A549 (cell line): Measurements from ENCODE around the gene NKX3-2. TPM values are rescaled to one million over a fixed set of nuclear protein-coding genes. Genes with fewer than 3 reads are reported as not detected.
A peak's percentile ranks its signal among the peaks of the same experiment; 100 is the strongest.

ENCODE experiments used
- ATAC-seq, 2 experiments: fragments of 200-7000 bp in 1 of 2; fragments of >200 bp in 1 of 2; cut with Nextera tagmentation in 1 of 2; cut with Tn5 transposase in 1 of 2; 3 replicates each; pipeline versions ENCODE4 v1.8.0 to v1.9.1; 2018 to 2020; ENCODE audit warnings: mild to moderate bottlenecking in 1 of 2, moderate library complexity in 1 of 2
- CTCF ChIA-PET: fragments of 300-600 bp; sonication (Branson Sonifier 250); formaldehyde crosslinking; extraction: SDS; loops from one replicate; lab custom pipeline; 2021; ENCODE audit warnings: antibody characterized with exemption, inconsistent platforms; lab: Yijun Ruan, JAX
- POLR2A ChIA-PET: fragments of 350-600 bp; formaldehyde crosslinking; extraction: SDS; loops from one replicate; lab custom pipeline; 2021; ENCODE audit warnings: antibody characterized with exemption, inconsistent platforms; lab: Yijun Ruan, JAX
- DNase-seq, 2 experiments: peaks; one replicate each; pipeline versions ENCODE4 v3.0.0 to v3.0.0-alpha.2; 2011 to 2016; ENCODE audit warnings: low read depth in 1 of 2, low spot score in 1 of 2
- FAIRE-seq: peaks from 2 replicates; lab custom pipeline; 2011; peaks lifted over from hg19 to GRCh38; lab: Jason Lieb, UNC
- H3K27ac ChIP-seq, 2 experiments: fragments of >200 bp; sonication (Bioruptor Twin); formaldehyde crosslinking; 3 replicates each; pipeline ENCODE4 v1.5.1; 2016 to 2017
- H3K4me1 ChIP-seq: fragments of >200 bp; sonication (Bioruptor Twin); formaldehyde crosslinking; 3 replicates; pipeline ENCODE4 v1.6.1; 2016
- H3K4me2 ChIP-seq: fragments of >200 bp; sonication (Bioruptor Twin); formaldehyde crosslinking; 3 replicates; pipeline ENCODE4 v1.6.1; 2016
- H3K4me3 ChIP-seq: fragments of >200 bp; sonication (Bioruptor Twin); formaldehyde crosslinking; 3 replicates; pipeline ENCODE4 v1.5.1; 2016
- H3K9me3 ChIP-seq: fragments of >200 bp; sonication (Bioruptor Twin); formaldehyde crosslinking; 3 replicates; pipeline ENCODE4 v1.6.1; 2016
- CBX8 ChIP-seq: fragments of 200-600 bp; sonication (generic); IDR thresholded peaks from 2 replicates; pipeline ENCODE4 v1.6.1; 2016
- CHD2 ChIP-seq: fragments of 150-350 bp; IDR thresholded peaks from 2 replicates; pipeline ENCODE4 v1.6.1; 2014; ENCODE audit warnings: low read length; ENCODE audit not compliant: partially characterized antibody
- CHD4 ChIP-seq: fragments of 200-600 bp; sonication (generic); IDR thresholded peaks from 2 replicates; pipeline ENCODE4 v1.6.1; 2016; ENCODE audit warnings: antibody characterized with exemption, mild to moderate bottlenecking, borderline replicate concordance
- EHMT2 ChIP-seq: fragments of 200-600 bp; sonication (generic); IDR thresholded peaks from 2 replicates; pipeline ENCODE4 v1.6.1; 2016; ENCODE audit warnings: antibody characterized with exemption, low read depth, mild to moderate bottlenecking, moderate library complexity
- FOSB ChIP-seq: fragments of 250-450 bp; sonication (Bioruptor Pico); IDR thresholded peaks from 2 replicates; pipeline ENCODE4 v1.5.0; 2020; ENCODE audit warnings: mild to moderate bottlenecking, moderate library complexity
- FOXS1 ChIP-seq: fragments of 250-450 bp; sonication (Bioruptor Pico); IDR thresholded peaks from 2 replicates; pipeline ENCODE4 v1.5.0; 2020; ENCODE audit warnings: mild to moderate bottlenecking, moderate library complexity
- HDAC2 ChIP-seq: fragments of 200-600 bp; sonication (generic); IDR thresholded peaks from 2 replicates; pipeline ENCODE4 v1.6.1; 2016
- HES2 ChIP-seq: fragments of >200 bp; sonication (Bioruptor Twin); formaldehyde crosslinking; IDR thresholded peaks from 2 replicates; pipeline ENCODE4 v1.6.1; 2016
- HEYL ChIP-seq: fragments of 250-450 bp; sonication (Bioruptor Pico); IDR thresholded peaks from 2 replicates; pipeline ENCODE4 v1.8.0; 2021; ENCODE audit warnings: mild to moderate bottlenecking, moderate library complexity
- JUN ChIP-seq, 2 experiments: fragments of >200 bp; sonication (Bioruptor Twin); formaldehyde crosslinking; IDR thresholded peaks; 2 replicates in 1 of 2; 3 replicates in 1 of 2; pipeline ENCODE4 v1.6.1; 2016 to 2017
- MAFK ChIP-seq: fragments of 450-650 bp; IDR thresholded peaks from 2 replicates; pipeline ENCODE4 v1.6.1; 2014; ENCODE audit not compliant: partially characterized antibody
- MYC ChIP-seq: IDR thresholded peaks from 2 replicates; pipeline ENCODE4 v1.6.1; 2012; ENCODE audit warnings: mild to moderate bottlenecking, inconsistent platforms, low read length, improper control_type of control experiment, borderline replicate concordance
- POLR2A ChIP-seq: IDR thresholded peaks from 2 replicates; pipeline ENCODE4 v1.6.1; 2012; ENCODE audit warnings: mild to moderate bottlenecking, low read length
- RARB ChIP-seq: fragments of 250-450 bp; sonication (Bioruptor Pico); IDR thresholded peaks from 2 replicates; pipeline ENCODE4 v1.8.0; 2021; ENCODE audit warnings: mild to moderate bottlenecking, moderate library complexity
- RFX5 ChIP-seq: fragments of 450-650 bp; IDR thresholded peaks from 2 replicates; pipeline ENCODE4 v1.7.1; 2014; ENCODE audit warnings: antibody characterized with exemption, mild to moderate bottlenecking, moderate library complexity
- RNF2 ChIP-seq: fragments of 200-600 bp; sonication (generic); IDR thresholded peaks from 2 replicates; pipeline ENCODE4 v1.6.1; 2016; ENCODE audit warnings: low read depth, mild to moderate bottlenecking, antibody characterized with exemption, moderate library complexity, borderline replicate concordance
- SMC3 ChIP-seq: fragments of >200 bp; sonication (Bioruptor Twin); formaldehyde crosslinking; IDR thresholded peaks from 3 replicates; pipeline ENCODE4 v1.6.1; 2018; ENCODE audit warnings: inconsistent platforms
- SREBF2 ChIP-seq: fragments of 450-650 bp; IDR thresholded peaks from 2 replicates; pipeline ENCODE4 v1.6.1; 2014; ENCODE audit warnings: mild to moderate bottlenecking, moderate library complexity
- USF2 ChIP-seq: fragments of 450-650 bp; IDR thresholded peaks from 2 replicates; pipeline ENCODE4 v1.6.1; 2014; ENCODE audit warnings: antibody characterized with exemption
- ZC3H11A ChIP-seq: fragments of 450-650 bp; IDR thresholded peaks from 2 replicates; pipeline ENCODE4 v1.6.1; 2014; ENCODE audit warnings: antibody characterized with exemption, mild to moderate bottlenecking
- WGBS: methylation state at CpG from one replicate; pipeline ENCODE4 v1.1.6; 2017; ENCODE audit errors: missing lambda C conversion rate; 5-methylcytosine and 5-hydroxymethylcytosine counted together
- polyA plus RNA-seq, 4 experiments: library from polyadenylated mRNA; depleted of rRNA in 3 of 4; stranded (reverse); fragments of >200 nt; fragmentation: RNase III in 1 of 4; extraction: RNeasy Plus Mini Kit Qiagen cat#74134 plus additional on column Dnase treatment in 1 of 4; gene quantifications; 2 replicates in 3 of 4; 3 replicates in 1 of 4; pipeline ENCODE4 v1.2.3, GENCODE V29; 2011 to 2017
- TF ChIP-seq, protein P1 (sequence below): IDR thresholded peaks from 2 replicates; pipeline ENCODE4 v1.6.1; 2012
- TF ChIP-seq, protein P2 (sequence below): IDR thresholded peaks from 2 replicates; pipeline ENCODE4 v1.6.1; 2012
- TF ChIP-seq, protein P3 (sequence below): fragments of 250-450 bp; sonication (Bioruptor Pico); IDR thresholded peaks from 2 replicates; pipeline ENCODE4 v1.5.0; 2020; ENCODE audit warnings: low read depth, mild to moderate bottlenecking, moderate library complexity
- TF ChIP-seq, protein P4 (sequence below): fragments of >200 bp; sonication (Bioruptor Twin); formaldehyde crosslinking; IDR thresholded peaks from 3 replicates; pipeline ENCODE4 v1.6.1; 2016
- TF ChIP-seq, protein P5 (sequence below): IDR thresholded peaks from 2 replicates; pipeline ENCODE4 v1.6.1; 2012; ENCODE audit warnings: low read depth, borderline replicate concordance

Gene NKX3-2
- polyA plus RNA-seq, 2 of the 4 experiments (the other 2 are of a cell fraction) = 0.06 to 0.44 TPM

GRCh38 chr4:13548059-13548983, 4.0 kb upstream of the NKX3-2 start:
- 21% methylated on average over 21 of the region's 35 CpGs for WGBS
- ATAC-seq (no peak; a peak in 2 of 6 replicates), FAIRE-seq (no peak), DNase-seq (no peak)
- peak overlapping the region; percentile 94 for H3K4me2 ChIP-seq
- ChIA-PET POLR2A (no interaction called here), CTCF (interaction anchor here (1.7 to 2.3 kb wide), 3 partner anchors 18 to 703 kb away, joined by 5 to 9 read pairs (median 7); no protein-coding TSS in a partner anchor)
- peak overlapping the region; percentile 61 for H3K4me3 ChIP-seq
- peak overlapping the region in 1 of 2 experiments; percentile 16; a peak in 1 of 6 replicates for H3K27ac ChIP-seq
- TF ChIP-seq HDAC2 (0 out of 2 replicates have a peak, but pooled peaks have one; percentile 48), HES2 (no peak)
- H3K9me3 ChIP-seq = 0 out of 3 replicates have a peak, but pooled peaks cover 2% of the 10 kb centered on the region
- no peaks in the 10 kb centered on the region; the same call in 2 of the 3 replicates for H3K4me1 ChIP-seq

- ATAC-seq = no peak
- POLR2A ChIA-PET = no interaction called here
- peak overlapping the region in 1 of 2 experiments; percentile 65; a peak in 3 of 6 replicates for H3K27ac ChIP-seq
- DNase-seq = no peak
- FAIRE-seq = no peak
- peak overlapping the region; percentile 44 for H3K4me3 ChIP-seq
- CTCF ChIA-PET = interaction anchor here (1.7 to 2.3 kb wide), 3 partner anchors 17 to 702 kb away, joined by 5 to 9 read pairs (median 7); no protein-coding TSS in a partner anchor
- 0 out of 3 replicates have a peak, but pooled peaks cover 2% of the 10 kb centered on the region for H3K9me3 ChIP-seq
- no peaks in the 10 kb centered on the region; the same call in 2 of the 3 replicates for H3K4me1 ChIP-seq
- TF ChIP-seq, protein P1, sequence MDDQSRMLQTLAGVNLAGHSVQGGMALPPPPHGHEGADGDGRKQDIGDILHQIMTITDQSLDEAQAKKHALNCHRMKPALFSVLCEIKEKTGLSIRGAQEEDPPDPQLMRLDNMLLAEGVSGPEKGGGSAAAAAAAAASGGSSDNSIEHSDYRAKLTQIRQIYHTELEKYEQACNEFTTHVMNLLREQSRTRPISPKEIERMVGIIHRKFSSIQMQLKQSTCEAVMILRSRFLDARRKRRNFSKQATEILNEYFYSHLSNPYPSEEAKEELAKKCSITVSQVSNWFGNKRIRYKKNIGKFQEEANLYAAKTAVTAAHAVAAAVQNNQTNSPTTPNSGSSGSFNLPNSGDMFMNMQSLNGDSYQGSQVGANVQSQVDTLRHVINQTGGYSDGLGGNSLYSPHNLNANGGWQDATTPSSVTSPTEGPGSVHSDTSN = no peak
- TF ChIP-seq MYC (no peak), RARB (no peak), CHD2 (no peak), CBX8 (no peak), SMC3 (no peak)
- TF ChIP-seq, protein P2, sequence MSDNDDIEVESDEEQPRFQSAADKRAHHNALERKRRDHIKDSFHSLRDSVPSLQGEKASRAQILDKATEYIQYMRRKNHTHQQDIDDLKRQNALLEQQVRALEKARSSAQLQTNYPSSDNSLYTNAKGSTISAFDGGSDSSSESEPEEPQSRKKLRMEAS = no peak
- peak overlapping the region; percentile 70 for H3K4me2 ChIP-seq
- 24% methylated on average over 16 of the region's 56 CpGs for WGBS
Measured at GRCh38 chr4:13547485-13548041, 3.3 kb upstream of the NKX3-2 start.

DNA sequence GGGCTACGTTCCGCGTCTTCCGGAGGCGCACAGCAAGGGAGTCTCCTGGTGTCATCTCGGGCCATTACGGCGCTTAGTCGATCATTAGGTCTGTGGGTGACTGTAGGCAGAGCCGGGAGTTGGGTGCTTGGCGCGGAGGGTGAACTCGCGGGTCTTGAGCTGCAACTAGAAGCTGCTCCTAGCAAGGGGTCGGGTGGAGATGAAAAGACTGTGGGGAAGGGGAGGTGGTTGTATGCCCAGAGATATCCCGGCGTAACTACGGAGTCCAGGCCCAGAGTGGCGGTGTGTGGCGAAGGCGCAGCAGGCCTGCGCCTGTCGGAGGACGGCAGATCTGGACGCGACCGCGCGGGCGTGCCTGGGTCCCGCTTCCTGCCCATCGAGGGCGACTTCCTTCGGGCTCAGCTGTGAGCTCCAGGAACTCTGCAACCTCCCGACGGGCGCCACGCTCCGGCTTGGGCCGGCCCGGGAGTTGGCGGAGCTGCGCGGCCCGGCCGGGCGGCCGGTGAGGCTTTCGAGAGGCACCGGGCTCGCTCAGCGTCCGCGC, 2.7 kb upstream of the NKX3-2 start:
- H3K4me2 ChIP-seq = peak overlapping the region; percentile 70
- no peak for TF ChIP-seq RFX5
- TF ChIP-seq HEYL (CRISPR knock-in tag) = no peak
- TF ChIP-seq, protein P3, sequence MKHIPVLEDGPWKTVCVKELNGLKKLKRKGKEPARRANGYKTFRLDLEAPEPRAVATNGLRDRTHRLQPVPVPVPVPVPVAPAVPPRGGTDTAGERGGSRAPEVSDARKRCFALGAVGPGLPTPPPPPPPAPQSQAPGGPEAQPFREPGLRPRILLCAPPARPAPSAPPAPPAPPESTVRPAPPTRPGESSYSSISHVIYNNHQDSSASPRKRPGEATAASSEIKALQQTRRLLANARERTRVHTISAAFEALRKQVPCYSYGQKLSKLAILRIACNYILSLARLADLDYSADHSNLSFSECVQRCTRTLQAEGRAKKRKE = no peak
- no peak for TF ChIP-seq MYC
- no peak for TF ChIP-seq CHD4
- no peak for TF ChIP-seq EHMT2
- TF ChIP-seq RNF2 = no peak
- TF ChIP-seq ZC3H11A = no peak
- TF ChIP-seq JUN (IDR thresholded peaks at IDR 0.05) = no peak
- TF ChIP-seq POLR2A = no peak
- TF ChIP-seq RARB = no peak
- TF ChIP-seq, protein P4, sequence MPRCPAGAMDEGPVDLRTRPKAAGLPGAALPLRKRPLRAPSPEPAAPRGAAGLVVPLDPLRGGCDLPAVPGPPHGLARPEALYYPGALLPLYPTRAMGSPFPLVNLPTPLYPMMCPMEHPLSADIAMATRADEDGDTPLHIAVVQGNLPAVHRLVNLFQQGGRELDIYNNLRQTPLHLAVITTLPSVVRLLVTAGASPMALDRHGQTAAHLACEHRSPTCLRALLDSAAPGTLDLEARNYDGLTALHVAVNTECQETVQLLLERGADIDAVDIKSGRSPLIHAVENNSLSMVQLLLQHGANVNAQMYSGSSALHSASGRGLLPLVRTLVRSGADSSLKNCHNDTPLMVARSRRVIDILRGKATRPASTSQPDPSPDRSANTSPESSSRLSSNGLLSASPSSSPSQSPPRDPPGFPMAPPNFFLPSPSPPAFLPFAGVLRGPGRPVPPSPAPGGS = no peak
- TF ChIP-seq FOXS1 (CRISPR knock-in tag) = no peak
- TF ChIP-seq USF2 = no peak
- TF ChIP-seq, protein P5, sequence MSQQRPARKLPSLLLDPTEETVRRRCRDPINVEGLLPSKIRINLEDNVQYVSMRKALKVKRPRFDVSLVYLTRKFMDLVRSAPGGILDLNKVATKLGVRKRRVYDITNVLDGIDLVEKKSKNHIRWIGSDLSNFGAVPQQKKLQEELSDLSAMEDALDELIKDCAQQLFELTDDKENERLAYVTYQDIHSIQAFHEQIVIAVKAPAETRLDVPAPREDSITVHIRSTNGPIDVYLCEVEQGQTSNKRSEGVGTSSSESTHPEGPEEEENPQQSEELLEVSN = no peak
- TF ChIP-seq FOSB (CRISPR knock-in tag) = no peak
- TF ChIP-seq CHD2 = no peak
- TF ChIP-seq SREBF2 = no peak
- TF ChIP-seq MAFK = no peak
- H3K27ac ChIP-seq = peak overlapping the region in 1 of 2 experiments; percentile 65; a peak in 3 of 6 replicates
- POLR2A ChIA-PET = no interaction called here
- no peak for ATAC-seq
- H3K4me3 ChIP-seq = peak overlapping the region; percentile 44
- no peaks in the 10 kb centered on the region; the same call in 2 of the 3 replicates for H3K4me1 ChIP-seq
- H3K9me3 ChIP-seq = 0 out of 3 replicates have a peak, but pooled peaks cover 2% of the 10 kb centered on the region
- no peak for FAIRE-seq
- no peak for DNase-seq
- CTCF ChIA-PET = interaction anchor here (2.3 kb wide), 2 partner anchors 695 to 701 kb away, joined by 5 to 9 read pairs; no protein-coding TSS in a partner anchor
- WGBS = 81% methylated on average over 48 of the region's 54 CpGs
